GM21619 (cell line): ENCODE measurements around the gene GMCL1.

Experiments used
- ATAC-seq: cut with Tn5 transposase; IDR thresholded peaks from one replicate; pipeline ENCODE4 v1.9.1; 2021; ENCODE audit not compliant: unreplicated experiment

Gene GMCL1

DNA sequence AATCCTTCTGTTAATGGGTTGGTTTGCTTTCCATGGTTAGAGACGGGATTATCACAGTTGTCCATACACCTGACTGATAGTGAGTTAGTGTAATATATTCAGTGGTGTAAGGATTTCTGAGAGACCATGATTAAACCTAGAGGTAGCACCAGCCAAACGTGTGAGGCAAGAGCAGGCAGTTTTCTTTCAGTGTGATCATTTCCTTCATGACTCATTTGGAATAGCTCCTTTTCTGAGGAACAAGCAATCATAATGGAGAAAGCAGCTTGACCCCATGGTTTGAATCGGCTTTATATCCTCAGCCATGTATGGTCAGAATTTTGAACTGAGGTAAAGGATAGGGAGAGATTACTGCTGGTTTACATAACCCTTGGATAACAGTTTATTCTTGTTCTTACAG, 88.4 kb downstream of the GMCL1 start:
- no peak for ATAC-seq

GRCh38 chr2:69918401-69918800, 88.9 kb downstream of the GMCL1 start:
- no peak for ATAC-seq

DNA sequence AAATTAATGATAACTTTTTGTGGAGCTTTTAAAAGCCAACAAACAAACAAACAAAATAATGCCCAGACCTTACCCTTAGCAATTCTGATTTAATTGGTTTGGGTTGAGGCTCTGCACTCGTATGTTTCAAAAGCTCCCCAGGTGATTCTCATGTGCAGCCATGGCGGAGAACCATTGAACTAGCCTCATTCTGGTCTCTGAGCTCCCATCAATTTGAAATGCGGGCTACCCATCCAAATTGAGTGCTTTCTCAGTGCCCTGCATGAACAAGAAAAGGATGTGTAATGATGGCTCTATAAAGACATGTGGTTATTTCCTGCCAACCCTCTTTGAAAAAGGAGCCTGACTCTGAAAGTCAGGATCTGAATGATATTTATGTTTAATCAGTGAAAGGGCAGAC, 93.7 kb downstream of the GMCL1 start:
- ATAC-seq = no peak

DNA sequence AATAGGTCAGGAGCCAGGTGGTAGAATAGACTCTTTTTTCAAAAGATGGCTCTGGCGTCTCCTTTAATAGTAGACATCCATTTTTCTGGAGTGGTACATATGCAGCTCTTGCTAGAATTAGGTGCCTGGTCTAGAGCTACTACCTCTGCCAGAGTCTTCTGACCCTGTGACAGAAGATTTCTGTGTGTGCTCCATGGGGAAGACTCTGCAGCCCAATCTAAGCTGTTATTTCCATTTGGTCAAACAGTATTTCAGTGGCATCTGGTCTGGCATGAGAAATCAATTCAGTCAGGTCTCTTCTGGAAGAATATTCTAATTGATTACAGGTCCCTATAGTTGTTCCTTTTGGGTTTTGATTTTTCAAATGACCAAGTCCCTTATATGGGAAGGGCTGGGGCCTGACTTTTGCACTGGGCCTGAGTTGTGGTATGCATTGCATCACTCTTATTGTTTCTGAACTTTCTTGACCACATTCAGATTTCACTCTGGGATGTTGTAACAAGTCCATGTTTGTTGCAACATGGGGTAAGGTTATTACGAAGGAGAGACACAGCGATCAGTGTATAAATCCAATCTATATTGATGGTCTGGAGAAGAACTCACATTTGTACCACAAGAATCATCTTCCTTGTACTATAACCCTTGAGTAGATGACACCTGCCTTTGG, 97.5 kb downstream of the GMCL1 start:
- ATAC-seq = no peak
